OCI-LY1 (cell line): Measurements from ENCODE around the gene TRIP13.
A peak's percentile ranks its signal among the peaks of the same experiment; 100 is the strongest.

Source experiments
- H2AFZ ChIP-seq: fragments of 200-600 bp; sonication (generic), shearing (Covaris generic); 2 replicates; pipeline ENCODE4 v1.6.0; 2014; ENCODE audit warnings: antibody characterized with exemption, mild to moderate bottlenecking, low read length
- H3F3A ChIP-seq: fragments of 200-600 bp; sonication (generic), shearing (Covaris generic); 2 replicates; pipeline ENCODE4 v1.6.0; 2014; ENCODE audit warnings: mild to moderate bottlenecking, antibody characterized with exemption, low read length, moderate library complexity; ENCODE audit not compliant: insufficient read depth
- H3K27ac ChIP-seq: fragments of 200-600 bp; sonication (generic); 2 replicates; pipeline ENCODE4 v1.5.1; 2014; ENCODE audit warnings: low read length, mixed run types, mild to moderate bottlenecking, low read depth; ENCODE audit not compliant: poor library complexity, severe bottlenecking
- H3K27me3 ChIP-seq: fragments of 200-600 bp; sonication (generic); 2 replicates; pipeline ENCODE4 v1.6.0; 2014; ENCODE audit warnings: antibody characterized with exemption, mild to moderate bottlenecking, low read length, moderate library complexity; ENCODE audit not compliant: insufficient read depth
- H3K36me3 ChIP-seq: fragments of 200-600 bp; sonication (generic); 2 replicates; pipeline ENCODE4 v1.6.1; 2014; ENCODE audit warnings: mild to moderate bottlenecking, antibody characterized with exemption, low read length, moderate library complexity, mixed read lengths; ENCODE audit not compliant: insufficient read depth
- H3K4me1 ChIP-seq: fragments of 200-600 bp; sonication (generic); 2 replicates; pipeline ENCODE4 v1.5.1; 2014; ENCODE audit warnings: mild to moderate bottlenecking, low read length, moderate library complexity; ENCODE audit not compliant: insufficient read depth, severe bottlenecking
- H3K4me2 ChIP-seq: fragments of 200-600 bp; sonication (generic), shearing (Covaris generic); 2 replicates; pipeline ENCODE4 v1.6.1; 2014; ENCODE audit warnings: low read length
- H3K4me3 ChIP-seq: fragments of 200-600 bp; sonication (generic); 2 replicates; pipeline ENCODE4 v1.5.1; 2014; ENCODE audit warnings: low read length, low read depth, mild to moderate bottlenecking, mixed read lengths; ENCODE audit not compliant: poor library complexity, severe bottlenecking
- H3K79me2 ChIP-seq: fragments of 200-600 bp; shearing (Covaris generic); 2 replicates; pipeline ENCODE4 v1.6.1; 2016; ENCODE audit warnings: mixed run types, low read length, mixed read lengths; ENCODE audit not compliant: insufficient read depth
- H3K9ac ChIP-seq: fragments of 200-600 bp; sonication (generic), shearing (Covaris generic); 2 replicates; pipeline ENCODE4 v1.6.1; 2014; ENCODE audit warnings: mild to moderate bottlenecking, low read length, mixed read lengths
- H3K9me2 ChIP-seq: fragments of 200-600 bp; sonication (generic), shearing (Covaris generic); 2 replicates; pipeline ENCODE4 v1.6.1; 2014; ENCODE audit warnings: low read depth, mild to moderate bottlenecking, low read length, mixed read lengths
- H3K9me3 ChIP-seq: fragments of 200-600 bp; shearing (Covaris generic); 2 replicates; pipeline ENCODE4 v1.6.1; 2014; ENCODE audit warnings: low read length, mixed read lengths
- H4K20me1 ChIP-seq: fragments of 200-600 bp; sonication (generic), shearing (Covaris generic); 2 replicates; pipeline ENCODE4 v1.6.0; 2016; ENCODE audit warnings: mild to moderate bottlenecking, low read length; ENCODE audit not compliant: insufficient read depth
- CTCF ChIP-seq: fragments of 200-600 bp; sonication (generic), shearing (Covaris generic); IDR thresholded peaks from 2 replicates; pipeline ENCODE4 v1.5.1; 2017; ENCODE audit warnings: mild to moderate bottlenecking, antibody characterized with exemption, low read length, moderate library complexity, mixed read lengths
- EZH2 ChIP-seq: fragments of 200-600 bp; sonication (generic), shearing (Covaris generic); IDR thresholded peaks from 2 replicates; pipeline ENCODE4 v1.8.0; 2017; ENCODE audit warnings: borderline replicate concordance, mixed run types, mild to moderate bottlenecking, antibody characterized with exemption, low read length, moderate library complexity, mixed read lengths

The TRIP13 gene

GRCh38 chr5:893711-894110 lies 1.0 kb downstream of the TRIP13 start:
- Histone ChIP-seq H3K9me2 (no peaks in the 10 kb centered on the region), H3K4me2 (peak overlapping the region; percentile 76), H3K4me1 (peaks cover 22% of the 10 kb centered on the region), H3K9ac (peak overlapping the region; percentile 80), H3K4me3 (peak overlapping the region; percentile 74), H3K79me2 (no peaks in the 10 kb centered on the region), H4K20me1 (no peaks in the 10 kb centered on the region), H3K27me3 (no peaks in the 10 kb centered on the region), H3K27ac (peak overlapping the region; percentile 54), H3K36me3 (peaks cover 57% of the 10 kb centered on the region), H3K9me3 (no peaks in the 10 kb centered on the region), H3F3A (no peaks in the 10 kb centered on the region), H2AFZ (no peak overlapping the region)
- TF ChIP-seq EZH2, result no peak

- H3F3A ChIP-seq, result no peaks in the 10 kb centered on the region
Observed at GRCh38 chr5:900781-901180, 8.1 kb downstream of the TRIP13 start.

GRCh38 chr5:902129-902916 lies 9.6 kb downstream of the TRIP13 start:
- Histone ChIP-seq H3K9me2 (no peaks in the 10 kb centered on the region), H3K9ac (no peak overlapping the region), H3K4me1 (no peaks in the 10 kb centered on the region), H3K27ac (no peak overlapping the region), H2AFZ (no peak overlapping the region), H3K9me3 (no peaks in the 10 kb centered on the region), H3K27me3 (no peaks in the 10 kb centered on the region), H3K36me3 (peaks cover 66% of the 10 kb centered on the region), H3K4me2 (no peak overlapping the region), H3K4me3 (no peak overlapping the region), H3K79me2 (no peaks in the 10 kb centered on the region), H3F3A (no peaks in the 10 kb centered on the region), H4K20me1 (no peaks in the 10 kb centered on the region)
- TF ChIP-seq CTCF, result no peak
- TF ChIP-seq EZH2, result no peak

More at GRCh38 chr5:900781-901180, 8.1 kb downstream of the TRIP13 start:
- H3K27ac ChIP-seq, result no peak overlapping the region
- H3K9ac ChIP-seq, result no peak overlapping the region
- H3K4me3 ChIP-seq, result no peak overlapping the region
- no peaks in the 10 kb centered on the region for H3K9me2 ChIP-seq
- no peaks in the 10 kb centered on the region for H3K4me1 ChIP-seq
- no peak overlapping the region for H2AFZ ChIP-seq
- no peaks in the 10 kb centered on the region for H3K79me2 ChIP-seq
- H3K9me3 ChIP-seq, result no peaks in the 10 kb centered on the region
- TF ChIP-seq EZH2 (no peak), CTCF (no peak)
- no peaks in the 10 kb centered on the region for H4K20me1 ChIP-seq
- no peak overlapping the region for H3K4me2 ChIP-seq
- peaks cover 64% of the 10 kb centered on the region for H3K36me3 ChIP-seq
- H3K27me3 ChIP-seq, result no peaks in the 10 kb centered on the region

DNA sequence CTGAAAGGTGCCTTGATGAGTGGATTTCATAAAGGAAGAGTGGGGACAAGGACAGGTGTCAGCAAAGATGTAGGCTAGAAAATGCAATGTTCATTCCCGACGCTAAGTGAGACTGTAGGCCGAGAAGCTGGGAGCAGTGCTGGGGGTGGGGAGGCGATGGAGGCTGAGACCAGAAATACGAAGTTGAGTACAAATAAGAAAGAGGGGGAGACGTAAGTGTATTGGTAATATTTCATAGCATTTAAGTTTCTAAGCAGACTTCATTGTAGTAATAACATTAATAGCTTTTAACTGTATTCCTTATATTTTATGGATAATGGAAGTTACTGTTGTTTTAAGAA lies 11.0 kb downstream of the TRIP13 start:
- no peaks in the 10 kb centered on the region for H3K9me3 ChIP-seq
- H2AFZ ChIP-seq, result no peak overlapping the region
- H4K20me1 ChIP-seq, result no peaks in the 10 kb centered on the region
- H3K36me3 ChIP-seq, result peaks cover 80% of the 10 kb centered on the region
- H3K4me3 ChIP-seq, result no peak overlapping the region
- H3K79me2 ChIP-seq, result no peaks in the 10 kb centered on the region
- H3K9me2 ChIP-seq, result no peaks in the 10 kb centered on the region
- no peaks in the 10 kb centered on the region for H3K4me1 ChIP-seq
- H3F3A ChIP-seq, result no peaks in the 10 kb centered on the region
- no peak overlapping the region for H3K27ac ChIP-seq
- H3K4me2 ChIP-seq, result no peak overlapping the region
- no peak overlapping the region for H3K9ac ChIP-seq
- H3K27me3 ChIP-seq, result no peaks in the 10 kb centered on the region
- no peak for TF ChIP-seq EZH2
- TF ChIP-seq CTCF, result no peak
